Activated CD4-positive, alpha-beta T cell treated with anti-CD3 and anti-CD28 coated beads for 1 hour (primary cell): ENCODE results near the gene MOV10L1.

Experiments used
- DNase-seq: peaks from one replicate; pipeline ENCODE4 v3.0.0-alpha.2; 2020

MOV10L1 gene

DNA sequence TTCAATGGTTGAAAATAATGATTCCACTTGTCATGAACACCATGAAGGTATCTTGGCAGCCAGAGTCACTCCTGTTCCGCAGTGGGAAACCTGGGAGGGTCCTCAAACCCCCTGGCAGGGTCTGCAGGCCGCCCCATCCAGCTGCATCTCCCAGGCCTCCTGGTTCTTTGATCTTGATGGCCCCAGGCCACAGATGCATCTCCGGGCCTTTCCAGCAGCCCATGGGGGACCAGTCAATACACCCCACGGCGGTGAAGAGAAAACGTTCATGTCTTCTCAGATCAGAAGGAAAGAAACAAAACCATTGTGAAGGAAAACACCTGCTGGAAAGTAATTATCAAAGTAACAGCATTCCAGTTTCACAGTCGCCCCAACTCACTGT, 29.9 kb upstream of the MOV10L1 start:
- DNase-seq, result no peak

DNA sequence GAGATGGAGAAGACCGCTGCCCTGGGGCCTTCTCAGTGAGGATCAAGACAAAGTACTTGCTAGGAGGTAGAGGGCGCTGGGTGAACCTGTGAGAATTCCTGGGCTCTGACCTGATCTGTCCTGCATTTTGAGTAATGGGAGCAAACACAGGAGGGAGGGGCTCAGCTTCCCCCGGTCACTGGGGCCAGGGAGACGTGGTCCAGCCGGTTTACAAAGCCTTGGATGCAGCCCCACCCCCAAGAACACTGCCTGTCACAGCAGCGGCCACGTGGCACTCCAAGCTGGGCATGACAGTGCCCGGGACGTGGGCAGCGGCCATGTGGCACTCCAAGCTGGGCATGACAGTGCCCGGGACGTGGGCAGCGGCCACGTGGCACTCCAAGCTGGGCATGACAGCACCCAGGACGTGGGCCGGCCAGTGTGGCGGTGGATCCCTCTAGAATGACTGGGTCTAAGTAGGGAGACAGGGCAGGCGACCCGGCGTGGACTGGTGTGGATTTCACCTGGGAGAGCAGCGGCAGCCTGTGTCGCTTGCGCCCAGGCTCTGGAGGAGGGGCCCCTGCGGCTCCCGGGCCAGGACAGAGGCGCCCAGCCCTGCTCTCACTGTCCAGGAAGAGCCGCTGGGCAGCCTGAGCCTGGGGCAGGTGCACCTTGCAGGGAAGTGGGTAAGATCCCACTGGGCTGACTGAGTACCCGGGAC, 29.2 kb upstream of the MOV10L1 start:
- DNase-seq, result no peak

- no peak for DNase-seq
Measured at GRCh38 chr22:50061141-50061823, 28.5 kb upstream of the MOV10L1 start.

GRCh38 chr22:50061824-50062355, 27.9 kb upstream of the MOV10L1 start:
- no peak for DNase-seq

- no peak for DNase-seq
Measured at GRCh38 chr22:50062509-50063135, 27.2 kb upstream of the MOV10L1 start.

DNA sequence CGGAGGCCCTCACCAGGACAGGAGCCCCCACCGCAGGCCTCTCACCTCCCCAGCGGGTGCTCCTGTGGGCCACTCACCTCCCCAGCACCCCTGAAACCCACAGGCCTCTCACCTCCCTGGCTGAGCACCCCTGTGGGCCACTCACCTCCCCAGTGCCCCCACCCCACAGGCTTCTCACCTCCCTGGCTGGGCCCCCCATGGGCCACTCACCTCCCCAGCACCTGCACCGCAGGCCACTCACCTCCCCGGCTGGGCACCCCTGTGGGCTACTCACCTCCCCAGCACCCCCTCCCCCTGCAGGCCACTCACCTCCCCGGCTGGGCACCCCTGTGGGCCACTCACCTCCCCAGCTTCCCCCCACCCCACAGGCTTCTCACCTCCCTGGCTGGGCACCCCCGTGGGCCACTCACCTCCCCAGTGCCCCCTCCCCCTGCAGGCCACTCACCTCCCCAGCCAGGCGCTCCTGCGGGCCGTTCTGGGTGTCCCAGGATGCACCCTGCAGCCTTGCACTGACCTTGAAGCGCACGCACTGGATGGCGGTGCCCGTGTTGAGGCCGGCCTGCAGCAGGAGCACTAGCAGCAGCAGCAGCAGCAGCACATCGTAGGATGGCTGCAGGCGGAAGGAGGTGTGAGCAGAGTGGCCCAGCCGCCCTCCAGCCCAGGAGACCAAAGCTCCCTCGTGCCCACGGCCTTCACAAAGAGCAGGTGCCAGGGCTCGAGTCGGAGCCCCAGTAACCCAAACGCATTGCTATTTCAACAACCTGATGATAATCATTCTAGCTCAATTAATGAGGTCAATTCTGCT, 26.0 kb upstream of the MOV10L1 start:
- DNase-seq, result no peak

DNA sequence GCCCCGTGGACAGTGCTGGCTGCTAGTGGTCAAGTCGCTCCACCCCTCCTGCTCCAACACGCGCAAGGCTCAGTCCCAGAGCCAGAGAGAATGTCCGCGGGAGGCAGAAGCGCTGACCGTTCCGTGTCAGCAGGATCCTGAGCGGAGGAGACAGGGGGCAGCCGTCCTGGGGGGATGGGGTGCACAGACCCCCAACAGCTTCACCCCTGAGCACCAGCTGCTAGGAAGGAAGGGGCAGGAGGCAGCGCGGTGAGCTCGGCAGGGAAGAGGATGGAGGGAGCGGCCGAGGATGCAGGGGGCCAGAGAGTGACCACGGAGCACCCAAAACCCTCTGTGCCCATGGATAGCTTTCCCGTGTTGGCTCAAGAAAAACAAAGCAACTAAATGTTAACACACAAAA, 25.4 kb upstream of the MOV10L1 start:
- no peak for DNase-seq

GRCh38 chr22:50067244-50067643, 22.6 kb upstream of the MOV10L1 start:
- DNase-seq, result no peak

DNA sequence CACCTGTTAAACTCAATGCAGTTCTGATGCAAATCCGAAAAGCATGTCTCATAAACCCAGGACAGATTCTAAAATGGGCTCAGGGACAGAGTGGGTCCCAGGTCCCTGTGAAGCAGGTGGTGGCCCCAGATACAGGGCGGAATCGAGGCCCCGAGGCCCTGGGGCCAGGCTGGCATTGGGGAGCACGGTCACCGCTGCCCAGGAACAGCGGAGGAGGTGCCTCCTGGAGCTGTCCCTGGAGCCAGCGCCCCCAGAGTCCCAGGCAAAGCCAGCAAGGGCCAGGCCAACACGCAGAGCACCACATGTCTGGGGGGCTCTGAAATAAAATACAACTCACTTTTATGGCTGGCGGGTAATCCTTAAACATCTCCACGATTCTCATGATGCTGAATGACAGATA, 21.7 kb upstream of the MOV10L1 start:
- DNase-seq, result no peak

DNA sequence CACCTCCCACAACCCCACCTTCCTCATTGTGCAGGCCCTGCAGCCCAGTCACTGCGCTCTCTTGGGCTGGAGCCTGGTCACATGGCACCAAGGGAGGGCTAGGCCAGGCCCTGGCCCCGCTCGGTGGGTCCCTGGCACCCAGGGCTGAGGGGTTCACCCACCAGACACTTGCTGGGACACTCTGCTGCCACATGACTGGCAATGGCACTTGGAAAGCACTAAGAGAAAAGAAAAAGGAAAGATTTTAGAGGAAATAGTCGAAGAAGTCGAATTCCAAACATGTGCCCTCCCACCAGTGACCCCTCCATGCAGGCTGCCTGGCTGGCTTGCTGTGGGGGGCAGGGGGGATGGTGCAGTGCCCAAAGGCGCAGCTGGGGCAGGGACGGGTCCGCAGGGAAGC, 19.4 kb upstream of the MOV10L1 start:
- no peak for DNase-seq

DNA sequence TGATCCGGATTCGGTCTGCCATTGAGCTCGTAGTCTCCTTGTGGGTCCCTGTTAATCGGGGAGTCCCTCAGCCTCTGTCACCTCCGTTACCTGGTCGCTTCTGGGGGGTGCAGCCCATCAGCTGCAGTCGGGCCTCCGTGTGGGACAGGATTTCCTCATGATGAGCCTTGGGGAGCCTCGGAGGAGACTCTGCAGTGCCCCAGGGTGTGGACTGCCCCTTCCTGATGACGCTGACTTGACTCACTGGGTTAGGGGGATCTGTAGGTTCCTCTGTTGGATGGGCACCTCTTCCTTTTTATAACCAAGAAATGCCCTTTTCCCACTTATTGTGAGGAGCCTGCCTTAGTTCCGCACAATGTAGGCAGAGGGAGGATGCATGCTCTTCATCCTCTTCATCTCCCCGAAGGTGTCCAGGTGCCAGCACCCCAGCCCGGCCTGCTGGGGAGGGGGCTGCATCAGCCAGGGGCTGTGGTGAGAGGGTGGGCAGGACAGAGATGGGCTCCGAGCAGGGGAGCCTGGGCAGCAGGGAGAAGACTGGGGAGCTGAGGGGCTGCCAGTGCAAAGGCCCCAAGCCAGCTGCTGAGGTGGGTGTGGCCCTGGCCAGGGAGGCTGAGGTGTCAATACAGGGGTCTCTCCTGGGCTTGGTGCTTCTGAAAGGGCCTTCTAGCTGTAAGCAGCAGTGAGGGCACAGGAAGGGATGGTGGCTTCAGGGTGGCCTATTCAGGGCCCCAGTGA, 18.2 kb upstream of the MOV10L1 start:
- DNase-seq, result no peak

- no peak for DNase-seq
Measured at GRCh38 chr22:50072167-50072555, 17.6 kb upstream of the MOV10L1 start.

DNA sequence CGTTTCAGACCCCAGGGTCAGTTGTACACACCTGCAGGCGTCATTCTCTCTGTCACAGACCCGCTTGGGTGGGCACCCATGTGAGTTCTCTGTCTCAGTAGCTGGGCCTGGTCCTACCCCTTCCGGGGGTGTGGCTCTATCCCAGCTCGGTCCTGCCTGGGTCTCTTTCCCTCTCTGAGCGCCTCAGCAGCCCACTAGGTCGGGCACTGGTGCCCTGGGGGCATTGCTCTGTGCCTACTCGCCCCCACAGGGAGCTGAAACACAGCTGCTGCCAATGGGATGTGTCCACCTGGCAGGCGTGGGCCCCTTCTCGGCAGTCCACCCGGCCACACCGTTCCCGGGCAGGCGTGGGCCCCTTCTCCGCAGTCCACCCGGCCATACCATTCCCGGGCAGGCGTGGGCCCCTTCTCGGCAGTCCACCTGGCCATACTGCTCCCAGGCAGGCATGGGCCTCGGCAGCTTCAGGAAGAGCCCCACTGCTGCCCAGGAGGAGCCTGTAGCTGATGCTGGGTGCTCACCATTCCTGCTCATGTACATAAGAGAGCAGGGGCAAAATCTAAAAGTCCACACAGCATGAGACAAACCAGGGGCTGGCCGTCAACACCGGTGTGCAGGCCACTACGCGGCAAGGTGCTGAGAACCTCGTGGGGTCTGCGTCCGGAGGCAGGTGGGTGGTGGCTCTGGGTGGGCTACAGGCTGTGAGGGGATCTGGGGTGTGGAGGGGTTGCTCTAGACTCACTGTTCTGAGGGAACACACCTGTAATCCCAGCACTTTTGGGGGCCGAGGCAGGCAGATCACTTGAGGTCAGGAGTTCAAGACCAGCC, 16.9 kb upstream of the MOV10L1 start:
- DNase-seq, result no peak

GRCh38 chr22:50074056-50074455, 15.8 kb upstream of the MOV10L1 start:
- DNase-seq, result no peak

DNA sequence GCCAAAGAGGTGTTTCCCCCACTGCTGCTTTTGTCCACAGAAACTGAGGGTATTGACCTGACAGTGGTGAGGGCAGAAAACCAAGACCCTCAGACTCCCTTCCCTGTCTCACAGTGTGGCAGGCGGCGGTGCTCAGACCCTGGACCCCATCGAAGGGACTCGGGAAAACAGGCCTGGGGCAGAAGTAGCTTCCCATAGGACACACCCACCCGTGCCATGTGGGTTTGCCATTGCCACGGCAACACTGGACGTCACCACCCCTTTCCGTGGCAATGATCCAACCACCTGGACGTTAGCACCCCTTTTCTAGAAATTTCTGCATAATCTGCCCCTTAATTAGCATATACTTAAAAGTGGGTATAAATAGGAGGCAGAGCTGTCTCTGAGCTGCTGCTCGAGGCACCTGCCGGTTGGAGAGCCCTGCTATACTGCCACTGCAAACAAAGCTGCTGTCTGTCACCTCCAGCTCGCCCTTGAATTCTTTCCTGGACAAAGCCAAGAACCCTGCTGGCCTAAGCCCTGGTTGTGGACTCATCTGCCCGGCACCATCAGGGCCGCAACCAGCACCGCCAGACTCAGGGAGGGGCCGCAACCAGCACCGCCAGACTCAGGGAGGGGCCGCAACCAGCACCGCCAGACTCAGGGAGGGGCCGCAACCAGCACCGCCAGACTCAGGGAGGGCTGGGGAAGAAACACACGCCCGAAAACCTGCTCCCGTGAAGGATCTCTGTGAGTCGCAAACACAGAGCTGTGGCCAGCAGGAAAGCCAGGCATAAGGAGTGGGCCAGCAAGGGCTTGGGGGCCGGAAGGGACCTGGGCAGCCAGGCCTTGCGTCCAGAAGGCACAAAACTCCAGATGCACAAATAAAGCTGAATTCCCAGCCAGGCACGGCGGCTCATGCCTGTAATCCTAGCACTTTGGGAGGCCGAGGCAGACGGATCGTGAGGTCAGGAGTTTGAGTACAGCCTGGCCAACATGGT, 15.0 kb upstream of the MOV10L1 start:
- DNase-seq, result no peak

DNA sequence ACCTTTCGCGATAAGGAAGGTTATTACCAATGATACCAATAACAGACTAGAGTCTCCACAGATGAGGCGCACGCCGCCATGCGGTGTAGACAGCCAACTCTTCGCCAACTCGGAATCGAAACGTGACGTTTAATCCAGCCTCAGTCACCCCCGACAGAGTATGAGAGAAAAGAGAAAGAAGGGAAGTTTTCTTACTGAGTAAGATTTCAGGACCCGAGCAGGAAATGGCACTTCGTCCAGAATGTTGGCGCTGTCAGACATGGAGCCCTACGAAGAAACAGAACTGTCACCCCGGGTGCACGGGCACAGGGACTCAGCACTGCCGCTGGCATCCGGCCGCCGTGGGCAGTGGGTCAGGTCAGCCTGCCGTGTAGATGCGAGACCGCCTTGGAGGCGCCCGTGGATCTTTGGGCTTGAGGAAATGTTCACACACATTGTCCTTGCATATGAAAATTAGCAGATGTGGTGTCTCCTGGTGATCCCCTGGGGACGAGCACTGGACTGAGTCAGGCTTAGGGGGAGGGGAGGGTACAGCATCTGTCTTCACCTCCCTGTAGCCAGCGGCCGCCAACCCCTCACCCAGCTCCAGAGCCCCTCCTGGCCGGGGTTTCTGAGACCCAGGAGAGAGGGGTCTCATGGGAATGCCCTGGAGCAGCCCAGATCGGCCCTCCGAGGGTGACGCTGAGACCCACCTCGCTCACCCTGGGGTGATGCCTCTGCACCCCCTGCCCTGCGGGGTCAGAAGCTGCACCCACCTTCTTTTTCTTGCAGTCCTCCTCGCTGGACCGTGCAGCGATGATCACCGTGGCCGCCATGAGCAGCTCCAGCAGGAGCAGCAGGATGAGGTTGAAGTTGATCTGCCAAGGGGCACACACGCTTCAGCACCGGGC, 12.9 kb upstream of the MOV10L1 start:
- DNase-seq, result no peak

- no peak for DNase-seq
Measured at GRCh38 chr22:50078246-50078645, 11.6 kb upstream of the MOV10L1 start.

DNA sequence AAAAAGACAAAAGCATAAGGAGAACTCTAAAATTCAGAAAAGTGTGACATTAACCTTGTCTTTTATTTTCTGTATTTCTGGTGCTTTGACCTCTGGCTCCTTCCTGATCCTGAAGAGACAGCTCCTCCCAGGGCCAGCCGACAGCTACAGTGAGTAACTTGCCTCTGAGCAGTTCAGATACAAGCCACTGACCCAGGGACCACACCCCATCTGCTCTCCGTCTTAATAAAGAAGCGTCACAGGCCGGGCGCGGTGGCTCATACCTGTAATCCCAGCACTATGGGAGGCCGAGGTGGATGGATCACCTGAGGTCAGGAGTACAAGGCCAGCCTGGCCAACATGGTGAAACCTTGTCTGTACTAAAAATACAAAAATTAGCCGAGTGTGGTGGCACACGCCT, 11.0 kb upstream of the MOV10L1 start:
- no peak for DNase-seq

GRCh38 chr22:50080077-50080465, 9.7 kb upstream of the MOV10L1 start:
- DNase-seq, result no peak
